K562 (cell line): ENCODE results near the gene CRYBA4. TPM values are rescaled to one million over a fixed set of nuclear protein-coding genes. Genes with fewer than 3 reads are reported as not detected.
A peak's percentile ranks its signal among the peaks of the same experiment; 100 is the strongest.

Experiments
- BRF1 ChIP-seq: IDR thresholded peaks from 3 replicates; pipeline ENCODE4 v1.6.1; 2011; ENCODE audit warnings: borderline replicate concordance, mild to moderate bottlenecking; ENCODE audit not compliant: insufficient read length; ENCODE audit errors: extremely low read depth
- CLOCK ChIP-seq: fragments of 250-450 bp; sonication (Bioruptor Pico); IDR thresholded peaks from 2 replicates; pipeline ENCODE4 v1.4.0; 2020; ENCODE audit warnings: mild to moderate bottlenecking, moderate library complexity, borderline replicate concordance
- E2F6 ChIP-seq, 2 experiments: IDR thresholded peaks; 2 replicates each; pipeline ENCODE4 v1.6.1; 2011; ENCODE audit warnings: borderline replicate concordance in 1 of 2, control low read depth in 1 of 2, low read depth in 1 of 2, low read length in 1 of 2, mild to moderate bottlenecking in 1 of 2, mixed read lengths in 1 of 2, moderate library complexity in 1 of 2; ENCODE audit not compliant: insufficient read depth in 1 of 2, insufficient read length in 1 of 2, poor library complexity in 1 of 2, severe bottlenecking in 1 of 2; ENCODE audit errors: extremely low read depth in 1 of 2
- FIP1L1 ChIP-seq: fragments of 200-400 bp; formaldehyde crosslinking; IDR thresholded peaks from 2 replicates; pipeline ENCODE4 v1.6.1; 2018; ENCODE audit warnings: mild to moderate bottlenecking, low read depth, low read length; ENCODE audit not compliant: poor library complexity, severe bottlenecking
- GTF2B ChIP-seq: IDR thresholded peaks from 2 replicates; pipeline ENCODE4 v1.6.1; 2011; ENCODE audit not compliant: insufficient read length; ENCODE audit errors: extremely low read depth
- HDAC2 ChIP-seq: fragments of 450-650 bp; IDR thresholded peaks from 2 replicates; pipeline ENCODE4 v1.6.1; 2016; ENCODE audit warnings: mild to moderate bottlenecking
- ILK ChIP-seq: fragments of 450-650 bp; IDR thresholded peaks from 2 replicates; pipeline ENCODE4 v1.6.1; 2016; ENCODE audit warnings: missing genetic modification characterization, low read depth, mild to moderate bottlenecking, missing compliant biosample characterization, moderate library complexity, borderline replicate concordance
- IRF1 ChIP-seq: sonication (generic); formaldehyde crosslinking; IDR thresholded peaks from 2 replicates; pipeline ENCODE4 v1.8.0; 2022; ENCODE audit warnings: missing genetic modification reagents, mild to moderate bottlenecking, borderline replicate concordance
- PML ChIP-seq: IDR thresholded peaks from 2 replicates; pipeline ENCODE4 v1.6.1; 2012; ENCODE audit warnings: low read length, inconsistent platforms
- SNIP1 ChIP-seq: fragments of 450-650 bp; IDR thresholded peaks from 2 replicates; pipeline ENCODE4 v1.7.1; 2017; ENCODE audit warnings: low read depth, mild to moderate bottlenecking
- TAF1 ChIP-seq: IDR thresholded peaks from 2 replicates; pipeline ENCODE4 v1.6.1; 2011; ENCODE audit warnings: mild to moderate bottlenecking, low read length, moderate library complexity; ENCODE audit not compliant: insufficient read depth, control insufficient read depth, severe bottlenecking; ENCODE audit errors: extremely low read depth
- TCF15 ChIP-seq: fragments of 250-450 bp; sonication (Bioruptor Pico); IDR thresholded peaks from 2 replicates; pipeline ENCODE4 v1.8.0; 2022; ENCODE audit warnings: moderate library complexity, mild to moderate bottlenecking, inconsistent platforms
- ZBTB49 ChIP-seq: sonication (generic); formaldehyde crosslinking; IDR thresholded peaks from 2 replicates; pipeline ENCODE4 v1.8.0; 2022; ENCODE audit warnings: missing genetic modification reagents, mild to moderate bottlenecking, borderline replicate concordance
- ZNF79 ChIP-seq: fragments of 250-450 bp; sonication (Bioruptor Pico); IDR thresholded peaks from 2 replicates; pipeline ENCODE4 v1.4.0; 2020; ENCODE audit warnings: low read depth, mild to moderate bottlenecking, moderate library complexity
- polyA plus RNA-seq, 8 experiments: library from polyadenylated mRNA; depleted of rRNA in 4 of 8; stranded (reverse) in 5 of 8; unstranded in 3 of 8; fragments of >200 nt; fragmentation: Nextera tagmentation in 2 of 8; fragmentation: Illumina TruSeq in 1 of 8; extraction: Ambion mirVana in 2 of 8; extraction: Trizol in 1 of 8; gene quantifications; 2 replicates each; pipeline versions ENCODE4 v1.2.1 to v1.2.3, GENCODE V29; 2011 to 2014; ENCODE audit warnings: inconsistent platforms in 1 of 8, missing spikeins in 1 of 8
- total RNA-seq, 7 experiments: library from RNA; depleted of rRNA in 6 of 7; stranded (reverse); fragments of >200 nt in 6 of 7; fragmentation: Illumina TruSeq in 2 of 7; extraction: Trizol in 2 of 7; gene quantifications; 2 replicates each; pipeline versions ENCODE4 v1.2.1 to v1.2.3, GENCODE V29; 2011 to 2021; ENCODE audit warnings: low replicate concordance in 1 of 7

Gene CRYBA4
- total and polyA plus RNA-seq, 9 of the 15 experiments (the other 6 are each of a cell fraction or from before 2014, with no cell fraction given): 0.59 to 3.3 (median 1.6) TPM

- TF ChIP-seq ZBTB49 (CRISPR knock-in tag) (no peak), CLOCK (CRISPR knock-in tag) (no peak), ZNF79 (CRISPR knock-in tag) (no peak), HDAC2 (0 out of 2 replicates have a peak, but pooled peaks have one; percentile 19), FIP1L1 (no peak), BRF1 (no peak), PML (no peak), TCF15 (CRISPR knock-in tag) (no peak), TAF1 (no peak), E2F6 (IDR thresholded peaks at IDR 0.05; ENCODE audit: borderline replicate concordance in 1 of 2, extremely low read depth in 1 of 2, insufficient read depth in 1 of 2, insufficient read length in 1 of 2, low read depth in 1 of 2, low read length in 1 of 2, poor library complexity in 1 of 2, severe bottlenecking in 1 of 2) (no peak), IRF1 (CRISPR knock-in tag) (no peak), ILK (no peak), GTF2B (no peak), SNIP1 (0 out of 2 replicates have a peak, but pooled peaks have one; percentile 44)
Measured at GRCh38 chr22:26642465-26643417, 21.0 kb downstream of the CRYBA4 start (continued).
